HEK293 (cell line): ENCODE data around the gene NME1.

Source experiments
- CTCF ChIA-PET: fragments of 350-600 bp; formaldehyde crosslinking; extraction: SDS; loops from one replicate; lab custom pipeline; 2021; ENCODE audit warnings: antibody characterized with exemption; lab: Yijun Ruan, JAX
- POLR2A ChIA-PET: fragments of 300-600 bp; formaldehyde crosslinking; extraction: SDS; loops from one replicate; lab custom pipeline; 2020; ENCODE audit warnings: antibody characterized with exemption, inconsistent platforms; lab: Yijun Ruan, JAX
- H3K27ac ChIP-seq: fragments of 200-500 bp; sonication (Bioruptor generic); 2 replicates; pipeline ENCODE4 v1.5.1; 2014; ENCODE audit warnings: low read depth, low read length, control low read depth, inconsistent platforms; ENCODE audit errors: extremely low read depth
- H3K36me3 ChIP-seq, 2 experiments: fragments of 200-500 bp in 1 of 2; sonication (Bioruptor generic) in 1 of 2; 1 replicate in 1 of 2; 2 replicates in 1 of 2; pipeline ENCODE4 v1.5.1; 2014 to 2017; ENCODE audit warnings: inconsistent platforms in 2 of 2, low read length in 2 of 2; ENCODE audit not compliant: control insufficient read depth in 2 of 2, insufficient read depth in 1 of 2
- H3K4me1 ChIP-seq: fragments of 200-500 bp; sonication (Bioruptor generic); 2 replicates; pipeline ENCODE4 v1.5.1; 2014; ENCODE audit warnings: mild to moderate bottlenecking, low read length, inconsistent platforms; ENCODE audit not compliant: control insufficient read depth, insufficient read depth
- H3K4me3 ChIP-seq: 2 replicates; pipeline ENCODE4 v1.5.1; 2011; ENCODE audit warnings: low read depth, mild to moderate bottlenecking, control low read depth, low read length, moderate library complexity
- H3K9me3 ChIP-seq: fragments of 200-500 bp; sonication (Bioruptor generic); 2 replicates; pipeline ENCODE4 v1.5.1; 2014; ENCODE audit warnings: low read depth, low read length, inconsistent platforms; ENCODE audit not compliant: control insufficient read depth, insufficient read depth
- KLF8 ChIP-seq: fragments of 450-650 bp; formaldehyde crosslinking; IDR thresholded peaks from 2 replicates; pipeline ENCODE4 v1.5.1; 2016; ENCODE audit warnings: missing biosample characterization, missing genetic modification characterization
- YY1 ChIP-seq: fragments of 450-650 bp; formaldehyde crosslinking; IDR thresholded peaks from 2 replicates; pipeline ENCODE4 v1.5.1; 2018; ENCODE audit warnings: missing biosample characterization, missing genetic modification characterization
- YY2 ChIP-seq: fragments of 450-650 bp; formaldehyde crosslinking; IDR thresholded peaks from 2 replicates; pipeline ENCODE4 v1.5.1; 2016; ENCODE audit warnings: missing biosample characterization, missing genetic modification characterization
- ZBTB17 ChIP-seq: fragments of 450-650 bp; formaldehyde crosslinking; IDR thresholded peaks from 2 replicates; pipeline ENCODE4 v1.5.1; 2016; ENCODE audit warnings: missing biosample characterization, missing genetic modification characterization
- ZBTB48 ChIP-seq: fragments of 450-650 bp; formaldehyde crosslinking; IDR thresholded peaks from 2 replicates; pipeline ENCODE4 v1.5.1; 2016; ENCODE audit warnings: missing biosample characterization, missing genetic modification characterization
- ZNF133 ChIP-seq: fragments of 450-650 bp; formaldehyde crosslinking; IDR thresholded peaks from 2 replicates; pipeline ENCODE4 v1.5.1; 2016; ENCODE audit warnings: missing biosample characterization, missing genetic modification characterization
- ZNF324 ChIP-seq: fragments of 450-650 bp; formaldehyde crosslinking; IDR thresholded peaks from 2 replicates; pipeline ENCODE4 v1.5.1; 2016; ENCODE audit warnings: missing biosample characterization, missing genetic modification characterization
- ZNF335 ChIP-seq: fragments of 450-650 bp; formaldehyde crosslinking; conservative IDR thresholded peaks from 2 replicates; pipeline ENCODE4 v1.5.1; 2016; ENCODE audit warnings: missing biosample characterization, missing genetic modification characterization
- ZNF350 ChIP-seq: fragments of 450-650 bp; formaldehyde crosslinking; IDR thresholded peaks from 2 replicates; pipeline ENCODE4 v1.5.0; 2017; ENCODE audit warnings: missing biosample characterization, mild to moderate bottlenecking, missing genetic modification characterization
- ZNF416 ChIP-seq: fragments of 450-650 bp; formaldehyde crosslinking; IDR thresholded peaks from 2 replicates; pipeline ENCODE4 v1.5.1; 2016; ENCODE audit warnings: missing biosample characterization, missing genetic modification characterization
- ZNF510 ChIP-seq: fragments of 450-650 bp; formaldehyde crosslinking; IDR thresholded peaks from 2 replicates; pipeline ENCODE4 v1.5.1; 2018; ENCODE audit warnings: mild to moderate bottlenecking, missing genetic modification characterization, missing biosample characterization; ENCODE audit not compliant: insufficient replicate concordance
- ZNF555 ChIP-seq: fragments of 450-650 bp; formaldehyde crosslinking; conservative IDR thresholded peaks from 2 replicates; pipeline ENCODE4 v1.5.1; 2017; ENCODE audit warnings: missing biosample characterization, mild to moderate bottlenecking, missing genetic modification characterization, inconsistent platforms
- ZNF654 ChIP-seq: fragments of 450-650 bp; formaldehyde crosslinking; IDR thresholded peaks from 2 replicates; pipeline ENCODE4 v1.5.1; 2016; ENCODE audit warnings: low read depth, missing biosample characterization, missing genetic modification characterization
- ZNF664 ChIP-seq: fragments of 450-650 bp; formaldehyde crosslinking; IDR thresholded peaks from 2 replicates; pipeline ENCODE4 v1.5.1; 2016; ENCODE audit warnings: missing biosample characterization, missing genetic modification characterization
- ZNF837 ChIP-seq: fragments of 450-650 bp; formaldehyde crosslinking; IDR thresholded peaks from 2 replicates; pipeline ENCODE4 v1.5.1; 2016; ENCODE audit warnings: missing biosample characterization, missing genetic modification characterization
- TF ChIP-seq, protein P1 (sequence below): fragments of 450-650 bp; formaldehyde crosslinking; IDR thresholded peaks from 2 replicates; pipeline ENCODE4 v1.5.1; 2017; ENCODE audit warnings: missing biosample characterization, missing genetic modification characterization

The NME1 gene

DNA sequence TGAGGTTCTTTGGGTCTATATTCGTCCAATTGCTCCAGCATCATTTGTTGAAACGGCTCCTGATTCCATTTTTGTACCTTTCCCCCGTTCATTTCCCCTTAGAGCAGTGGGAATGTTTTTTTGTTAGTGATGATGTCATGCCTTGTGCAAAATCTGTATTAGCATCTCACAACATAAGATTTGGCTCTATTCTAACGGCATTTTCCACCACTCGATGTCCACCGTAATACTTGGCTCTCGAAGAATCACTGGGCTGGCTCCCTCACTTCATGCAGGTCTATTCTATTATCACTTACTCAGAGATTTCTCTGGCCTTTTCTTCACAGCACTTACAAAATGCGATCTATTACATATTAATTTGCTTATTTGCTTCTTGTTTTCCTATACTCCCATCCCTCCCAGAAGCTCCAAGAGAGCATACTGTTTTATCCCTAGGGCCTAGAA is 571 bp upstream of the NME1 start (continued):
- TF ChIP-seq, protein P1, sequence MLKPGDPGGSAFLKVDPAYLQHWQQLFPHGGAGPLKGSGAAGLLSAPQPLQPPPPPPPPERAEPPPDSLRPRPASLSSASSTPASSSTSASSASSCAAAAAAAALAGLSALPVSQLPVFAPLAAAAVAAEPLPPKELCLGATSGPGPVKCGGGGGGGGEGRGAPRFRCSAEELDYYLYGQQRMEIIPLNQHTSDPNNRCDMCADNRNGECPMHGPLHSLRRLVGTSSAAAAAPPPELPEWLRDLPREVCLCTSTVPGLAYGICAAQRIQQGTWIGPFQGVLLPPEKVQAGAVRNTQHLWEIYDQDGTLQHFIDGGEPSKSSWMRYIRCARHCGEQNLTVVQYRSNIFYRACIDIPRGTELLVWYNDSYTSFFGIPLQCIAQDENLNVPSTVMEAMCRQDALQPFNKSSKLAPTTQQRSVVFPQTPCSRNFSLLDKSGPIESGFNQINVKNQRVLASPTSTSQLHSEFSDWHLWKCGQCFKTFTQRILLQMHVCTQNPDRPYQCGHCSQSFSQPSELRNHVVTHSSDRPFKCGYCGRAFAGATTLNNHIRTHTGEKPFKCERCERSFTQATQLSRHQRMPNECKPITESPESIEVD (tag by site-specific recombination): 0 out of 2 replicates have a peak, but pooled peaks have one; percentile 0

DNA sequence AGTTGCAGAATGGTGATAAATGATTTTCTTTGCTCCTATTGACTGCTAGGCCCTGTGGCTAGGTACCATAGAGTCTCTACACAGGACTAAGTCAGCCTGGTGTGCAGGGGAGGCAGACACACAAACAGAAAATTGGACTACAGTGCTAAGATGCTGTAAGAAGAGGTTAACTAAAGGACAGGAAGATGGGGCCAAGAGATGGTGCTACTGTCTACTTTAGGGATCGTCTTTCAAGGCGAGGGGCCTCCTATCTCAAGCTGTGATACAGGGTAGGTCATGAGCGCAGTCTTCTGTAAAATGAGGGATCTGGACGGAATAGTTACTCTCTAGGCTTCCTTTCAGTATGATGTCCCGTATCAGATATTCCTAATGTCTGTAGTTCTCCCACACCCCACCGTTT is 817 bp downstream of the NME1 start:
- Histone ChIP-seq H3K27ac (peak overlapping the region; percentile 76; the same call in 1 of the 2 replicates), H3K4me3 (peak overlapping the region; percentile 72), H3K9me3 (no peaks in the 10 kb centered on the region), H3K4me1 (peaks cover 4% of the 10 kb centered on the region; the same call in 1 of the 2 replicates), H3K36me3 (peaks cover 22 to 39% of the 10 kb centered on the region in 2 experiments)
- no peak for TF ChIP-seq ZNF335 (tag by site-specific recombination)
- peak; percentile 91 for TF ChIP-seq ZBTB48 (tag by site-specific recombination)
- POLR2A ChIA-PET: interaction anchor here (0.5 to 3.8 kb wide), 6 partner anchors 9 to 132 kb away, joined by 3 to 36 read pairs (median 7); partner anchors contain the start of genes NME2 and SPAG9
- CTCF ChIA-PET: interaction anchor here (0.6 to 3.8 kb wide), 8 partner anchors 12 to 527 kb away, joined by 3 to 107 read pairs (median 5); partner anchors contain the start of genes NME2, SPAG9 and UTP18

DNA sequence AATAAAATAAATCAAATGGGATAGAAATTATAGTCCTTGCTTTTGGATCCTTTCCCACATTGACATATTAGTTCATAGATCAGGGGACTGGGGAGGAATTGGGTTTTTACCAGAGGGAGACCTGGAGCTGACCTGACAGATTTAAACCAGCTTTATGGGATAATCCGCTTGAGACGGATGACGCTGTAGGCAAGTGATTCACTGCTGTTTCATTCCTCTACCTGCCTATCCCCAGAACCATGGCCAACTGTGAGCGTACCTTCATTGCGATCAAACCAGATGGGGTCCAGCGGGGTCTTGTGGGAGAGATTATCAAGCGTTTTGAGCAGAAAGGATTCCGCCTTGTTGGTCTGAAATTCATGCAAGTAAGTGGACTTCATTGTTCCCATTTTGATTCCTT is 2.1 kb downstream of the NME1 start:
- ChIA-PET CTCF (interaction anchor here (0.6 to 3.8 kb wide), 3 partner anchors 10 to 152 kb away, joined by 4 to 107 read pairs (median 10); partner anchors contain the start of gene NME2), POLR2A (interaction anchor here (0.6 to 3.8 kb wide), 4 partner anchors 7 to 56 kb away, joined by 3 to 36 read pairs (median 14); partner anchors contain the start of genes NME2 and SPAG9)
- no peak overlapping the region for H3K4me3 ChIP-seq
- peaks cover 4% of the 10 kb centered on the region; the same call in 1 of the 2 replicates for H3K4me1 ChIP-seq
- no peak overlapping the region for H3K27ac ChIP-seq
- H3K9me3 ChIP-seq: no peaks in the 10 kb centered on the region
- H3K36me3 ChIP-seq: peaks cover 34 to 50% of the 10 kb centered on the region in 2 experiments
- TF ChIP-seq ZNF350: no peak
- TF ChIP-seq KLF8: no peak
- no peak for TF ChIP-seq YY2 (tag by site-specific recombination)
- no peak for TF ChIP-seq ZNF416 (tag by site-specific recombination)
- TF ChIP-seq ZNF837 (tag by site-specific recombination): no peak
- no peak for TF ChIP-seq ZNF555 (tag by site-specific recombination)
- TF ChIP-seq YY1 (tag by site-specific recombination): no peak
- no peak for TF ChIP-seq ZNF510
- TF ChIP-seq ZNF324 (tag by site-specific recombination): no peak

DNA sequence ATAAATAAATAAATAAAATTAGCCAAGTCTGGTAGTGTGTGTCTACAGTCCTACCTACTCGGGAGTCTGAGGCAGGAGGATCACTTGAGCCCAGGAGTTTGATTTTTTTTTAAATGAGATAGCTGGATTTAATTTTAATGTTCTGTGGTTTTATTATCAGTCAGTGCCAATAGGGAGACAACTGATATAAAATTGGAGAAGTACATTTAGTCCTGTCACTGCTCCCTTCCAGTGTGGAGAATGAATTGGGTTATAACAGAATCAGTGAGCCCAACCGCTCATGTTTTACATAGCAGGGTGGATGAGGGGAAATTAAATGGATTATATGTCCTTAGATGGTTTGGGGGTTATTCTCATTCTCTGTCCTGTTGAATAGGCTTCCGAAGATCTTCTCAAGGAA is 6.2 kb downstream of the NME1 start:
- peak; percentile 36; the same call in 1 of the 2 replicates for TF ChIP-seq ZNF664 (tag by site-specific recombination)
- TF ChIP-seq ZNF133 (tag by site-specific recombination): peak; percentile 51; the same call in 1 of the 2 replicates
- TF ChIP-seq ZNF654 (tag by site-specific recombination): no peak
- Histone ChIP-seq H3K27ac (no peak overlapping the region), H3K9me3 (no peaks in the 10 kb centered on the region), H3K36me3 (peaks cover 68 to 81% of the 10 kb centered on the region in 2 experiments), H3K4me3 (no peak overlapping the region), H3K4me1 (no peaks in the 10 kb centered on the region)
- POLR2A ChIA-PET: interaction anchor here (0.6 to 0.7 kb wide), 2 partner anchors 83 to 90 kb away, joined by 4 read pairs; no protein-coding TSS in a partner anchor
- CTCF ChIA-PET: no interaction called here

DNA sequence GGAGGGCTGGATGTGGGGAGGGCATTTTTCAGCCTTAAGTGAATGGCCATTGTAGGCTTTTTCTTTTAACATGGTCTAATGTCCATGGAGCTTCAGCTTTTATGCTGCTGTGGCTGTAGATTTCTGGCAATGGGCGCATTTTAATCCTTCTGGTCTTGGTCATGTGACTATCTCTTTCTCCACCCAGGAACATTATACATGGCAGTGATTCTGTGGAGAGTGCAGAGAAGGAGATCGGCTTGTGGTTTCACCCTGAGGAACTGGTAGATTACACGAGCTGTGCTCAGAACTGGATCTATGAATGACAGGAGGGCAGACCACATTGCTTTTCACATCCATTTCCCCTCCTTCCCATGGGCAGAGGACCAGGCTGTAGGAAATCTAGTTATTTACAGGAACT is 8.2 kb downstream of the NME1 start:
- CTCF ChIA-PET: interaction anchor here (0.7 to 2.3 kb wide), 2 partner anchors 8 to 119 kb away, joined by 4 to 7 read pairs; partner anchors contain the start of gene NME1

More for the DNA sequence above, 8.2 kb downstream of the NME1 start:
- TF ChIP-seq ZBTB17 (tag by site-specific recombination) (0 out of 2 replicates have a peak, but pooled peaks have one; percentile 35), ZNF133 (tag by site-specific recombination) (no peak)
- H3K36me3 ChIP-seq: peaks cover 64 to 68% of the 10 kb centered on the region in 2 experiments
- no peaks in the 10 kb centered on the region for H3K4me1 ChIP-seq
- POLR2A ChIA-PET: interaction anchor here (1.9 kb wide), 1 partner anchor 8 kb away, joined by 10 read pairs; the partner anchor contains the start of gene NME1
- H3K4me3 ChIP-seq: no peak overlapping the region
- H3K9me3 ChIP-seq: no peaks in the 10 kb centered on the region
- no peak overlapping the region for H3K27ac ChIP-seq
